Ishikawa (cell line): ENCODE data around the gene GSTA1.

ENCODE experiments used
- CEBPB ChIP-seq: IDR thresholded peaks from 2 replicates; pipeline ENCODE4 v1.6.1; 2012
- CREB1 ChIP-seq: IDR thresholded peaks from 2 replicates; pipeline ENCODE4 v1.6.1; 2012; ENCODE audit warnings: low read depth
- EGR1 ChIP-seq: IDR thresholded peaks from 2 replicates; pipeline ENCODE4 v1.6.1; 2012
- EP300 ChIP-seq: IDR thresholded peaks from 2 replicates; pipeline ENCODE4 v1.6.1; 2012; ENCODE audit warnings: borderline replicate concordance
- FOXM1 ChIP-seq: IDR thresholded peaks from 2 replicates; pipeline ENCODE4 v1.6.1; 2012; ENCODE audit warnings: low read depth, borderline replicate concordance
- NFIC ChIP-seq: IDR thresholded peaks from 2 replicates; pipeline ENCODE4 v1.6.1; 2012
- RAD21 ChIP-seq: IDR thresholded peaks from 2 replicates; pipeline ENCODE4 v1.6.1; 2012; ENCODE audit warnings: low read depth
- TAF1 ChIP-seq: IDR thresholded peaks from 2 replicates; pipeline ENCODE4 v1.6.1; 2012; ENCODE audit warnings: low read depth, mild to moderate bottlenecking
- TCF12 ChIP-seq: IDR thresholded peaks from 2 replicates; pipeline ENCODE4 v1.6.1; 2012; ENCODE audit warnings: low read depth
- TEAD4 ChIP-seq: IDR thresholded peaks from 2 replicates; pipeline ENCODE4 v1.6.1; 2012
- YY1 ChIP-seq: IDR thresholded peaks from 2 replicates; pipeline ENCODE4 v1.6.1; 2012; ENCODE audit warnings: low read depth
- ZBTB7A ChIP-seq: IDR thresholded peaks from 2 replicates; pipeline ENCODE4 v1.6.1; 2012; ENCODE audit warnings: low read depth
- TF ChIP-seq, protein P1 (sequence below): IDR thresholded peaks from 2 replicates; pipeline ENCODE4 v1.6.1; 2012
- TF ChIP-seq, protein P2 (sequence below): IDR thresholded peaks from 2 replicates; pipeline ENCODE4 v1.6.1; 2012
- TF ChIP-seq, protein P3 (sequence below): IDR thresholded peaks from 2 replicates; pipeline ENCODE4 v1.6.1; 2012; ENCODE audit warnings: low read depth, mild to moderate bottlenecking

Gene GSTA1

DNA sequence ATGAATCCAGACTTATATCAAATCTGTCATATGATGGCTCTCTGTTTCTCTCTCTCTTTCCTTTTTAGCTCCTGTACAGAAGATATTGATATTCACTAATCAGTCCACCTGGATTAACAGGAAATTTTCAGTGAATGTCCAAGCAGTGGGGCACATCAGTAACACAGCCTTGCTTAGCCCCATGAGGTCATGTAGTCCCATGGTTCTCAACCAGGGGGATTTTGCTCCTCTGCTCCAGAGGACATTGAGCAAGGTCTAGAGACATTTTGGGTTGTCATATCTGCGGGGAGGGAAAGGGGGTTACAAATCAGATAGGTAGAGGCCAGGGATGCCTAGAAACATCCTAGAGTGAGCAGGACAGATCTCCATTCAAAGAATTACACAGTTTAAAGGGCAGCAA, 810 bp downstream of the GSTA1 start:
- TF ChIP-seq RAD21 (no peak), TAF1 (no peak), EP300 (no peak), TEAD4 (no peak), EGR1 (no peak), YY1 (no peak), ZBTB7A (no peak), NFIC (no peak), CEBPB (no peak)
- TF ChIP-seq, protein P1, sequence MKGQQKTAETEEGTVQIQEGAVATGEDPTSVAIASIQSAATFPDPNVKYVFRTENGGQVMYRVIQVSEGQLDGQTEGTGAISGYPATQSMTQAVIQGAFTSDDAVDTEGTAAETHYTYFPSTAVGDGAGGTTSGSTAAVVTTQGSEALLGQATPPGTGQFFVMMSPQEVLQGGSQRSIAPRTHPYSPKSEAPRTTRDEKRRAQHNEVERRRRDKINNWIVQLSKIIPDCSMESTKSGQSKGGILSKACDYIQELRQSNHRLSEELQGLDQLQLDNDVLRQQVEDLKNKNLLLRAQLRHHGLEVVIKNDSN, result no peak
- TF ChIP-seq, protein P2, sequence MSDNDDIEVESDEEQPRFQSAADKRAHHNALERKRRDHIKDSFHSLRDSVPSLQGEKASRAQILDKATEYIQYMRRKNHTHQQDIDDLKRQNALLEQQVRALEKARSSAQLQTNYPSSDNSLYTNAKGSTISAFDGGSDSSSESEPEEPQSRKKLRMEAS, result no peak

DNA sequence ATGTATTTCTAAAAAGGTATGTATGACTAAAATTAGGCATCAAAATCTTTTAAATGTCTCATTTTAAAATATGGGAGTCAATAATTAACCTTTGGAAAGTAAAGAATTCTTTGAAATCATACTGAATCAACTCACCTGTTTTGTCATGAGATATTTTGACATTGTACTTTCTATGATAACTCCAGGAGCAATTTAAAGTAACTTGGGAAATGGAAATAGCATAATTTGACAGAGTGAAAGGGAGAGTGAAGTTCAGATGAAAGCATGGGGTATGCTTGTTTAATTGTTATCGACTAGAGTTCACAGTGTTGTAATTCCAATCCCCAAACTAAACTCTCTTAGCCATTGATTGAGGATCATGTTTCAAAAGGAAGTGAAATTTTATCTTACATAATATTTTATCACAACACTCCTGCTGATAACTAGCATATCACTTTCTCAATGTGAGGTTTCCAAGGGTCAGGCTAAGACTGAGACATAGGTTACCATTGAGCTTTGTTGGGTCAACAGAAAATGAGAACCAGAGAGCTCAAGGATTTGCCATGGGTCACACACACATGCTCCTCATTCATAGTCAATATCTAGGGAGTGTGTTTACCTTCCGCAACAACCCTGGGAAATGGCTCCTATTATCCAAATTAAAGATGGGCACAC, 2.3 kb downstream of the GSTA1 start:
- TF ChIP-seq ZBTB7A (no peak), FOXM1 (no peak), TCF12 (no peak), EGR1 (no peak), NFIC (no peak), YY1 (no peak), CREB1 (no peak), TAF1 (no peak)
- TF ChIP-seq, protein P2, result no peak
- TF ChIP-seq, protein P3, sequence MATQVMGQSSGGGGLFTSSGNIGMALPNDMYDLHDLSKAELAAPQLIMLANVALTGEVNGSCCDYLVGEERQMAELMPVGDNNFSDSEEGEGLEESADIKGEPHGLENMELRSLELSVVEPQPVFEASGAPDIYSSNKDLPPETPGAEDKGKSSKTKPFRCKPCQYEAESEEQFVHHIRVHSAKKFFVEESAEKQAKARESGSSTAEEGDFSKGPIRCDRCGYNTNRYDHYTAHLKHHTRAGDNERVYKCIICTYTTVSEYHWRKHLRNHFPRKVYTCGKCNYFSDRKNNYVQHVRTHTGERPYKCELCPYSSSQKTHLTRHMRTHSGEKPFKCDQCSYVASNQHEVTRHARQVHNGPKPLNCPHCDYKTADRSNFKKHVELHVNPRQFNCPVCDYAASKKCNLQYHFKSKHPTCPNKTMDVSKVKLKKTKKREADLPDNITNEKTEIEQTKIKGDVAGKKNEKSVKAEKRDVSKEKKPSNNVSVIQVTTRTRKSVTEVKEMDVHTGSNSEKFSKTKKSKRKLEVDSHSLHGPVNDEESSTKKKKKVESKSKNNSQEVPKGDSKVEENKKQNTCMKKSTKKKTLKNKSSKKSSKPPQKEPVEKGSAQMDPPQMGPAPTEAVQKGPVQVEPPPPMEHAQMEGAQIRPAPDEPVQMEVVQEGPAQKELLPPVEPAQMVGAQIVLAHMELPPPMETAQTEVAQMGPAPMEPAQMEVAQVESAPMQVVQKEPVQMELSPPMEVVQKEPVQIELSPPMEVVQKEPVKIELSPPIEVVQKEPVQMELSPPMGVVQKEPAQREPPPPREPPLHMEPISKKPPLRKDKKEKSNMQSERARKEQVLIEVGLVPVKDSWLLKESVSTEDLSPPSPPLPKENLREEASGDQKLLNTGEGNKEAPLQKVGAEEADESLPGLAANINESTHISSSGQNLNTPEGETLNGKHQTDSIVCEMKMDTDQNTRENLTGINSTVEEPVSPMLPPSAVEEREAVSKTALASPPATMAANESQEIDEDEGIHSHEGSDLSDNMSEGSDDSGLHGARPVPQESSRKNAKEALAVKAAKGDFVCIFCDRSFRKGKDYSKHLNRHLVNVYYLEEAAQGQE, result no peak
- TF ChIP-seq, protein P1, result no peak

DNA sequence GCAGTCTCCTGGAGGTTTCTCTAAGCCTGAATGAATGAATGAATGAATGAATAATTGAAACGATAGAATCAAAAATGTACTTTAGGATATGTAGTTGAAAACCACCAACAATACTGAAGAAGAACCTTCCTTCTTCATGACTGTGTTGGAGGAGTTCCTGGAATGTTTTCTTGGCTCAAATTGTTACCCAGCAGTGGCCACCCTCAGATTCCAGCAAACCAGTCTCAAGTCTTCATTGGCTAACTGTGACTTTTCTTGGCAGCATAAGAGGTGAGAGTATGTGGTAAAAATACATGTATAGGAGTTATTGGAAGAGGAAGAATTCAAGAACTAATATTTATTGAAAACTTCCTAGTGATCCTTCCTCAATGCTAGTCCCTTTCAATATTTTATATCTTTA, 4.3 kb downstream of the GSTA1 start:
- TF ChIP-seq NFIC (peak; percentile 34; the same call in 1 of the 2 replicates), TEAD4 (peak; percentile 44; the same call in 1 of the 2 replicates)

DNA sequence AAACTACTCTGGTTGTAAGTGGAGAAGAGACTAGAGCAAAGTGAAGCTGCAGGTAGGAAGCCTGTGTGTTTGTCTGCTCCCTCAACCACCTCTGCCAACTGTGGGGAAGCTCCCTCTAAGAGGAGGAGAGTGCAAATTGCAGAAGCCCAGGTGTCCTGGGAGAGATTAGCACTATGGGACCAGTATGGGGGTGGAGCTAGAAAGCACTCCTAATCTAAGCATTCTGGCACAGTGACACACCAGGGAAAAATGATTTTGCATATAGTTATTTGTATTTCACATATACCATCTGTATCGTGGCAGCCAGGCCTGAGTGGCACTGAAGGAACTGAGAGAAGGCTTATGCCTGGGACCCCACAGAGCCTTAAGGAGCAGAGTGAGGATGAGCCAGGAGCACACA, 12.8 kb downstream of the GSTA1 start:
- TF ChIP-seq EP300 (no peak), NFIC (no peak), TAF1 (no peak), CEBPB (no peak), TEAD4 (no peak), CREB1 (no peak), RAD21 (no peak), TCF12 (no peak), YY1 (no peak)
- TF ChIP-seq, protein P1, result no peak

DNA sequence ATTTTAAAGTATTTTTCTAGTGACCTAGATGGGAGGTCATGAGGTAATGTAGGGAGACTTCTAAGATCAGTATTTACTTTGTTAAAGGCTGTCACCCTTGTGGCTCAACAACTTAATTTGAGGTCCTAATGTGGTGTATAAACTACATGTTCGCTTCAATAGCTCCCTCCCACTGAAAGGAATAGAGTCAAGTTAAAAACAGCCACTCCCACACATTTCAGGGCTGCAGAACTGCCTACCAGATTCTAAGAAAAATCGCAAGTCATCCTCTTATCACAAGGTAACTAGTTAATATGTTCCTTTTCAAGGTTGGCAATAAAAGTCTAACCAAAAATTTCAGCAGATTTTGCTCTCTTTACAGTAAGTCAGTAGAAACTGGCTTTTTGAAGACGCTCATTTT, 15.1 kb downstream of the GSTA1 start:
- no peak for TF ChIP-seq TCF12

DNA sequence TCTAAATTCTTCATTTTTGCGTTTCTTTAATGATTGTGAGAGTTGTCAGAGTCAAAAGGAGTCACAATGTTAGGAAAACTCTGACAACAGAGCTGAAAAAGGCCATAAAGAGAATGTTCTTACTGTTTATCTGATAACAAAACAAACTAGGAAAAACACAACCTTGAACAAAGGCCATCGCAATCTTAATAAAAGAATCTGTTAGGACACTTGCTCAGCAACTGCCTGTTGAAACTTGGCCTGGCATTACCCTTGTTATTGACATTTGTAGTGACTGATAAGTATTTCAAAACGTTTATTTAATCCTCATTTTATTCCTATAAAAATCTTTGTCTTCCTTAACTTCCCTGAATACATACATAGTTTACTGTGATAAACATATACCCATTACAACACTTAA, 15.7 kb downstream of the GSTA1 start:
- TF ChIP-seq EGR1 (no peak), TAF1 (no peak), FOXM1 (no peak), NFIC (no peak), ZBTB7A (no peak), CEBPB (no peak), CREB1 (no peak), YY1 (no peak), RAD21 (no peak), TEAD4 (no peak), EP300 (no peak), TCF12 (no peak)
- TF ChIP-seq, protein P3, result no peak
- TF ChIP-seq, protein P1, result no peak
- TF ChIP-seq, protein P2, result no peak
